Measurements from ENCODE around the gene ZBTB32. TPM values are rescaled to one million over a fixed set of nuclear protein-coding genes. Genes with fewer than 3 reads are reported as not detected.
"Not testable (repeated sequence)": the region's sequence is repeated elsewhere in the genome, so short reads cannot be mapped to it uniquely, and the experiment has no call there.

The ZBTB32 gene
- total RNA-seq, 2 donors from 2014 or later = 147 to 192 TPM

DNA sequence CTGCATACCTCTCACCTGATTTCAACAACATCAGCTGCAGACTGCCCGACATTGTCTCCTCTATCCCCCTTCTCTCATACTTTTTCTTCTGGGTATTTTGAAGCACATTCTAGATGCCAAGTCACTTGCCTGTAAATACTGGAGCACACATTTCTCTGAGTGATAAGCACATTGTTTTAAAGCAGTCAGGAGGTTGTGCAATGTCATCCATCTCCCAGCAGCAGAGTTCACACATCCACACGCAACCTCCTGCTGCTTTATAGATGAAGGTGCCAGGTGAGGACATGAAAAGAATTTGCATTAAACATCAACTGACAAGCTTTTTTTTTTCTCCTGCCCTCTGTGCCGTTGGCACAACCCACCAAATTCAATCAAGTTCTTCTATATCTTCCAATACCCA, 32.5 kb upstream of the ZBTB32 start:
- Mint-ChIP-seq H3K36me3 (ENCODE audit: insufficient read depth in 2 of 2) (no peaks in the 10 kb centered on the region), H3K4me1 (ENCODE audit: low read depth) (peaks cover 10% of the 10 kb centered on the region), H3K27me3 (ENCODE audit: low read depth) (peaks cover 41% of the 10 kb centered on the region), H3K27ac (no peak overlapping the region), H3K4me3 (no peak overlapping the region), H3K9me3 (no peaks in the 10 kb centered on the region)
- no peak for DNase-seq
- ATAC-seq (replicated peaks in 1 of 2) = no peak

DNA sequence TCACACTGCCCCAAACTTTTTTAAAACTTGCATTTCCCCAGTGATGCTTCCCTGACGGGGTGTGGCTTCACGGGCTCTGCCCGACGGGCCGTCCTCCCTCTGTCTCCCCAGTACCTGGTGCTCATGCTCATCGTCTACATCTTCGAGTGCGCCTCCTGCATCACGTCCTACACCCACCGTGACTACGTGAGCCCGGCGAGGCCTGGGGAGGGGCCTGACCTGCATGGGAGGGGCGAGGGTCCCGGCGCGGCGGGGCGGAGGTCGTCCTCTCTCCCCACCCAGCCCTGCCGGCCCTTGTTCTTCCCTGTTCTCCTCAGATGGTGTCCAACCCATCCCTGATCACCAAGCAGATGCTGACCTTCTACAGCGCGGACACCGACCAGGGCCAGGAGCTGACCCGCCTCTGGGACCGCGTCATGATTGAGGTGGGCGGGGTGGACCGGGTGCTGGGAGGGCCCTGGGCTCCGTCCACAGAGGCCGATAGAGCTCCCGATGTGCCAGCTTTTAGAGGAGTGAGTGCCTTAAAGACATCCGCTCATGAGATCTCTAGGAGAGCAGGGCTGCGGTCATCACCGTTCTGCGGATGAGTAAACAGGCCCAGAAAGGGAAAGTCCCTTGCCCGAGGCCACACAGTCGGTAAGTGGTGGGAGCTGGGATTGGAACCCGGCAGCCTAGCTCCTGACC, 31.1 kb upstream of the ZBTB32 start:
- Mint-ChIP-seq H3K4me3 (peak overlapping the region; percentile 66 to 84), H3K36me3 (ENCODE audit: insufficient read depth in 2 of 2) (no peaks in the 10 kb centered on the region), H3K27me3 (ENCODE audit: low read depth) (peaks cover 41% of the 10 kb centered on the region), H3K27ac (no peak overlapping the region), H3K4me1 (ENCODE audit: low read depth) (peaks cover 10% of the 10 kb centered on the region), H3K9me3 (no peaks in the 10 kb centered on the region)
- ATAC-seq (replicated peaks in 1 of 2) (peak; percentile 93 to 97), DNase-seq (peak; percentile 77 to 79)

- H3K4me1 Mint-ChIP-seq (ENCODE audit: low read depth) = peaks cover 10% of the 10 kb centered on the region
- H3K27me3 Mint-ChIP-seq (ENCODE audit: low read depth) = peaks cover 23% of the 10 kb centered on the region
- no peaks in the 10 kb centered on the region for H3K9me3 Mint-ChIP-seq
- no peak overlapping the region for H3K4me3 Mint-ChIP-seq
- no peak overlapping the region for H3K27ac Mint-ChIP-seq
- ATAC-seq (replicated peaks in 1 of 2) = no peak
- no peaks in the 10 kb centered on the region for H3K36me3 Mint-ChIP-seq (ENCODE audit: insufficient read depth in 2 of 2)
- no peak for DNase-seq
Measured at GRCh38 chr19:35675589-35676140, 28.7 kb upstream of the ZBTB32 start.

DNA sequence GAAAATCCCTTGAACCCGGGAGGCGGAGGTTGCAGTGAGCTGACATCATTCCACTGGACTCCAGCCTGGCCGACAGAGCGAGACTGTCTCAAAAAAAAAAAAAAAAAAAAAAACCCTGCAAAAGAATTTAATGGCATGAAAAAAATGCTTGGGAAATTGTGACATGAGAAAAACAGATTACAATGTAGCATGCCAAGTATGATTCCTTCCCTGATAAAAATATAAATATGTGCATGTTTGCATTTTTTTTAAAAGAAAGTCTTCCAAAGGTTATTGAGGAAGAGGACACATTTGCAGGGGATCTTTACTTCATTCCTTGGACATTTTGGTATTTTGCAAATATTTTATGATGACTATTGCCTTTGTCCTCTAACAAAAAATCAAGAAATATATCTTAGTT, 14.5 kb upstream of the ZBTB32 start:
- ATAC-seq (replicated peaks in 1 of 2) (no peak), DNase-seq (no peak)
- H3K36me3 Mint-ChIP-seq (ENCODE audit: insufficient read depth in 2 of 2) = peaks cover 0 to 2% of the 10 kb centered on the region in 2 donors
- H3K4me1 Mint-ChIP-seq (ENCODE audit: low read depth) = peaks cover 14% of the 10 kb centered on the region
- H3K4me3 Mint-ChIP-seq = no peak overlapping the region
- no peak overlapping the region for H3K27ac Mint-ChIP-seq
- H3K27me3 Mint-ChIP-seq (ENCODE audit: low read depth) = no peaks in the 10 kb centered on the region
- H3K9me3 Mint-ChIP-seq = no peaks in the 10 kb centered on the region

- ATAC-seq (replicated peaks in 1 of 2); H3K9me3 Mint-ChIP-seq; DNase-seq; H3K4me3 Mint-ChIP-seq; H3K27me3 Mint-ChIP-seq (ENCODE audit: low read depth); H3K27ac Mint-ChIP-seq; H3K36me3 Mint-ChIP-seq (ENCODE audit: insufficient read depth in 2 of 2): not testable (repeated sequence)
- peaks cover 15% of the 10 kb centered on the region for H3K4me1 Mint-ChIP-seq (ENCODE audit: low read depth)
Measured at GRCh38 chr19:35691106-35691505, 13.3 kb upstream of the ZBTB32 start.

DNA sequence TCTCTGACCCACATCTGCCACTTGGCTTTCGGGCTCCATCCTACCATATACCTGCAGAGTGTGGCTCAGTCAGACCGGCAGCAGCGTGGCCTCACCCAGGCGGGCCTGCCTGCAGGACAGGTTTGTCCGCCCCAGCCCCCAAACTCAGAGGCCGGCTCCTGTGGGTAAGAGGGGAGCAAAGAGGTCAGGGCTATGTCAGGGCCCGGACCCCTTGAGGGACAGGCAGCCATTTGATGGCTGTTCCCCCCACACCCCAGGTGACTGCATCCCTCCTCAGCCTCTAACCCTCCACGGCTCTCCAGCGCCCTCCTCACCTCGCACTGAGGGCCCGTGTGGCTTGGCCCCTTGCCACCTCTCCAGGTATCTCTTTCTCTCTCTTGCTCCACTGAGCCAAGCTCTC, 12.3 kb upstream of the ZBTB32 start:
- Mint-ChIP-seq H3K27ac (no peak overlapping the region), H3K36me3 (ENCODE audit: insufficient read depth in 2 of 2) (peaks cover 1 to 4% of the 10 kb centered on the region in 2 donors), H3K4me3 (no peak overlapping the region), H3K4me1 (ENCODE audit: low read depth) (peaks cover 24% of the 10 kb centered on the region), H3K27me3 (ENCODE audit: low read depth) (no peaks in the 10 kb centered on the region), H3K9me3 (peaks cover 0 to 2% of the 10 kb centered on the region in 2 donors)
- DNase-seq (no peak), ATAC-seq (replicated peaks in 1 of 2) (no peak)

GRCh38 chr19:35693422-35693821, 10.9 kb upstream of the ZBTB32 start:
- H3K36me3 Mint-ChIP-seq (ENCODE audit: insufficient read depth in 2 of 2) = peaks cover 1 to 4% of the 10 kb centered on the region in 2 donors
- DNase-seq = no peak
- no peaks in the 10 kb centered on the region for H3K27me3 Mint-ChIP-seq (ENCODE audit: low read depth)
- H3K4me1 Mint-ChIP-seq (ENCODE audit: low read depth) = peaks cover 35% of the 10 kb centered on the region
- H3K27ac Mint-ChIP-seq = no peak overlapping the region
- H3K4me3 Mint-ChIP-seq = no peak overlapping the region
- peaks cover 0 to 2% of the 10 kb centered on the region in 2 donors for H3K9me3 Mint-ChIP-seq
- peak; percentile 8 to 14 for ATAC-seq (replicated peaks in 1 of 2)

- peak; percentile 97 to 99 for ATAC-seq (replicated peaks in 1 of 2)
- Mint-ChIP-seq H3K4me3 (peak overlapping the region in 1 of 2 donors; percentile 21), H3K4me1 (ENCODE audit: low read depth) (peaks cover 41% of the 10 kb centered on the region), H3K9me3 (peaks cover 0 to 2% of the 10 kb centered on the region in 2 donors), H3K27ac (no peak overlapping the region), H3K36me3 (ENCODE audit: insufficient read depth in 2 of 2) (peaks cover 1 to 4% of the 10 kb centered on the region in 2 donors), H3K27me3 (ENCODE audit: low read depth) (no peaks in the 10 kb centered on the region)
- peak; percentile 92 for DNase-seq
Measured at GRCh38 chr19:35693835-35694599, 10.3 kb upstream of the ZBTB32 start.

DNA sequence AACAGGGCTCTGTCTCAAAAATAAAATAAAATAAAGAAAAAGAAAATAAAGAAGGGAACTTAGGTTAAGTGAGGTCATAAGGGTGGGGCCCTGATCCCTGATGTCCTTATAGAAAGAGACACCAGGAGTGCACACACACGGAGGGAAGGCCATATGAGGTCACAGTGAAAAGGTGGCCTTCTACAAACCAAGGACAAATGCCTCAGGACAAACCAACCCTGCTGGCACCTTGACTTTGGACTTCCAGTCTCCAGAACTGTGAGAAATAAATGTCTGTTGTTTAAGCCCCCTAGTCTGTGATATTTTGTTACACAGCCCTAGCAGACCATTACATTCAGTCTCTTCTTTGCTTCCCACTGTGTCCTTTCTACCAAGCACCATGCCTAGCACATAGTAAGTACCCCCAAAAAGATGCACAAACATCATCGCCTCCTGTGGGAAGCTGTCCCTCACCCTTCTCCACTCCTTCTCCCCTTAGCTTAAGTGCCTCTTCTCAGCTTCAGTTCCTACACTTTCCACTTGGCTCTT, 8.4 kb upstream of the ZBTB32 start:
- peaks cover 0 to 2% of the 10 kb centered on the region in 2 donors for H3K9me3 Mint-ChIP-seq
- no peaks in the 10 kb centered on the region for H3K27me3 Mint-ChIP-seq (ENCODE audit: low read depth)
- H3K4me1 Mint-ChIP-seq (ENCODE audit: low read depth) = peaks cover 54% of the 10 kb centered on the region
- peaks cover 1 to 4% of the 10 kb centered on the region in 2 donors for H3K36me3 Mint-ChIP-seq (ENCODE audit: insufficient read depth in 2 of 2)
- H3K4me3 Mint-ChIP-seq = no peak overlapping the region
- DNase-seq (no peak), ATAC-seq (replicated peaks in 1 of 2) (no peak)
- H3K27ac Mint-ChIP-seq = no peak overlapping the region

- DNase-seq = peak; percentile 51 to 67
- Mint-ChIP-seq H3K9me3 (peaks cover 0 to 2% of the 10 kb centered on the region in 2 donors), H3K27me3 (ENCODE audit: low read depth) (no peaks in the 10 kb centered on the region), H3K4me1 (ENCODE audit: low read depth) (peaks cover 54% of the 10 kb centered on the region), H3K27ac (no peak overlapping the region), H3K4me3 (peak overlapping the region; percentile 56 to 58), H3K36me3 (ENCODE audit: insufficient read depth in 2 of 2) (peaks cover 1 to 4% of the 10 kb centered on the region in 2 donors)
- ATAC-seq (replicated peaks in 1 of 2) = peak; percentile 73 to 77
Measured at GRCh38 chr19:35696835-35697234, 7.5 kb upstream of the ZBTB32 start.

DNA sequence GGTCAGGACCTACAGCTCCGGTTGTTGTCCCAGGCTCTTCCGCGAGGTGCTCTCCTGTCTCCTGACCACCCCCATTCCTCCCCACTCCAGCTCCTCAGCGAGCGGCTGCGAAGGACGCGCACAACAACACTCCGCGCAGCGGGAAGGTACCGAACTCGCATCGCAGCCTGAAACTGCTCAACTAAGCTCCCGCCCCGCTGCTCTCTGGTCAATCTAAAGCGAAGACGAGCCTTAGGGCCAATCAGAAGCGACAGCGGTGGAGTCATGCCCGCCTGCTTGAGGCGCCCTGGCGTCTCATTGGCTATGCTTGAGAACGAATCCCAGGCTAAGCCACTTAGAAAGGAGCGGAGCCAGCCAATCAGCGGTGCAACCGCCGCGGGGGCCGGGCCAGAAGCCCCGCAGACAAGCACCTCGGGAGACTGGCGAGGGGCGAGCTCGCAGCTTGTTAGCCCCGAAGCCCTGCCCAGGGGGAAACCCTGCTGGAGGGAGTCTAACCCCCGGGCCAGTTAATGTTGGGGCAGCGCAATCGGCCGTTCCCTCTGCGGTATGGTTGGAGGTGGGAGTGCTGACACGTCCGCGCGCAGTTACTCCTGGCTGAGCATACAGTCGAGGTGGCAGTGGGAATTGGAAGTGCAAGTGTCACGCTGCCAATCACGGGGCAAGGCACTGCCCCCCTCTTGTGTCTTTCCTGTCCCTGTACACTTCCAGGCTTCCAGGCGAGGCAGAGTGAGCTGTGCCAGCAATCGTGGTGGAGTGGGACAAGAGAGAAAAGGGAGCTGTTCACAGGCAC, 1.9 kb upstream of the ZBTB32 start:
- peak; percentile 99 for ATAC-seq (replicated peaks in 1 of 2)
- Mint-ChIP-seq H3K4me1 (ENCODE audit: low read depth) (peaks cover 31% of the 10 kb centered on the region), H3K36me3 (ENCODE audit: insufficient read depth in 2 of 2) (peaks cover 3% of the 10 kb centered on the region in 2 donors), H3K4me3 (peak overlapping the region; percentile 94 to 97), H3K9me3 (peaks cover 0 to 2% of the 10 kb centered on the region in 2 donors), H3K27me3 (ENCODE audit: low read depth) (no peaks in the 10 kb centered on the region), H3K27ac (peak overlapping the region; percentile 92)
- DNase-seq = peak; percentile 92 to 95

GRCh38 chr19:35703343-35703742, 1.0 kb upstream of the ZBTB32 start:
- no peak overlapping the region for H3K27ac Mint-ChIP-seq
- ATAC-seq (replicated peaks in 1 of 2) (no peak), DNase-seq (no peak)
- no peaks in the 10 kb centered on the region for H3K27me3 Mint-ChIP-seq (ENCODE audit: low read depth)
- H3K36me3 Mint-ChIP-seq (ENCODE audit: insufficient read depth in 2 of 2) = peaks cover 3% of the 10 kb centered on the region in 2 donors
- H3K4me1 Mint-ChIP-seq (ENCODE audit: low read depth) = peaks cover 25% of the 10 kb centered on the region
- H3K4me3 Mint-ChIP-seq = peak overlapping the region in 1 of 2 donors; percentile 94
- peaks cover 0 to 2% of the 10 kb centered on the region in 2 donors for H3K9me3 Mint-ChIP-seq
